ENCODE results near the gene APLP1. TPM values are rescaled to one million over a fixed set of nuclear protein-coding genes. Genes with fewer than 3 reads are reported as not detected.

APLP1 gene
- total RNA-seq, 1 experiment from 2014 or later, result 36.9 TPM

DNA sequence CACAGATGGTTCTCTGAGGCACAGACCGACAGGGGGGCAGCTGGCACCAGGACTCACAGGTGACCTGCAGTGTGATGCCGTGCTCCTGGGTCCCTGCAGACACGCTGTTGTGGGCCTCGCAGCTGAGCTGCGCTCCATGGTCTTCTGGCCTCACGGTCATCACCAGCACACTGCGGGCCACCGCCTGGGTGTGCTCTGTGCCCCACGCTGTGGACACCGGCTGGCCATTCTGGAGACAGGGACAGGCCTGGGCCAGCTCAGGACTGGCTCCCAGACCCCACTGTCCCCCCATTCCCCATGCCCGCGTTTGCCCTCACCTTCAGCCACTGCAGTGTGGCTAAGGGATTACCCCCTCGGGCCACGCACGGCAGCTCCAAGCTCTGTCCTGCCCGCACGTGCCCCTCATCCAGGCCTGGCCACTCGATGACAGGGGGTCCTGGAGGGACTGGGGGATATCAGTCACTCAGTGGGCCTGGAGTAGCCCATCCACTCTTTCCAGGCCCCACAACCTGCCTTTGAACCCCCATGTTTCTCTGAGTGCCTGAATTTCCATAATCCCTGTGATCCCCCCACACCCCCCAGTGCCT lies 19.4 kb upstream of the APLP1 start:
- no peak overlapping the region for H4K5ac ChIP-seq (ENCODE audit: insufficient read length, low read depth, low read length)
- H3K4me1 ChIP-seq (ENCODE audit: insufficient read depth, low read length), result no peaks in the 10 kb centered on the region
- peaks cover 18% of the 10 kb centered on the region; the same call in 1 of the 2 replicates for H3K27me3 ChIP-seq (ENCODE audit: insufficient read depth, low read length)
- H2BK12ac ChIP-seq (ENCODE audit: insufficient read length, low read depth, low read length), result no peak overlapping the region
- H3K9me3 ChIP-seq (ENCODE audit: control insufficient read depth, low read depth, low read length), result no peaks in the 10 kb centered on the region
- H3K4ac ChIP-seq (ENCODE audit: low read depth, low read length), result no peak overlapping the region
- no peak overlapping the region; the same call in 1 of the 2 replicates for H3K14ac ChIP-seq (ENCODE audit: insufficient read depth, low read length)
- H3K27ac Mint-ChIP-seq, result no peak overlapping the region
- no peak overlapping the region for H3T11ph ChIP-seq (ENCODE audit: low read length)
- no peak overlapping the region for H3K23ac ChIP-seq (ENCODE audit: insufficient read length, low read depth, low read length)
- H3K9me3 Mint-ChIP-seq, result peaks cover 2 to 3% of the 10 kb centered on the region in 2 experiments; a peak in 2 of 5 replicates
- no peak overlapping the region for H2AFZ ChIP-seq (ENCODE audit: low read length)
- H3K4me2 ChIP-seq (ENCODE audit: insufficient read depth, insufficient read length, low read length), result no peak overlapping the region
- H3K27ac ChIP-seq (ENCODE audit: insufficient read length, low read depth, low read length), result no peak overlapping the region
- H2BK20ac ChIP-seq (ENCODE audit: low read depth, low read length, poor library complexity, severe bottlenecking), result no peak overlapping the region
- H2BK5ac ChIP-seq (ENCODE audit: insufficient read length, low read length), result no peak overlapping the region
- H4K8ac ChIP-seq (replicated peaks; ENCODE audit: insufficient read length, low read depth, low read length), result no peak overlapping the region
- H3K9ac ChIP-seq (ENCODE audit: extremely low read depth, insufficient read length, low read length), result no peak overlapping the region
- no peaks in the 10 kb centered on the region for H3K79me1 ChIP-seq (ENCODE audit: insufficient read depth, low read depth, low read length, poor library complexity, severe bottlenecking)
- no peak for DNase-seq
- H3K27me3 Mint-ChIP-seq (ENCODE audit: low read depth), result peaks cover 80% of the 10 kb centered on the region
- H3K79me2 ChIP-seq (ENCODE audit: insufficient read depth, low read length), result no peaks in the 10 kb centered on the region
- H4K91ac ChIP-seq (ENCODE audit: insufficient read length, low read depth, low read length), result no peak overlapping the region
- no CpG with 5 or more reads among the region's 18 CpGs for WGBS (ENCODE audit: extremely low coverage, insufficient read length, low lambda C conversion rate)
- H3K4me3 Mint-ChIP-seq, result peak overlapping the region in 1 of 2 experiments; percentile 55; a peak in 1 of 5 replicates
- H3K18ac ChIP-seq (ENCODE audit: insufficient read length, low read depth, low read length), result no peak overlapping the region
- TF ChIP-seq CTCF (conservative IDR thresholded peaks at IDR 0.05), result no peak
- no peaks in the 10 kb centered on the region; a peak in 1 of 7 replicates for H3K36me3 Mint-ChIP-seq (ENCODE audit: insufficient read depth in 1 of 3, low read depth in 3 of 3)
- H3K4me1 Mint-ChIP-seq, result peaks cover 22 to 38% of the 10 kb centered on the region in 2 experiments
- H3K23me2 ChIP-seq (ENCODE audit: insufficient read length, low read depth, low read length, poor library complexity, severe bottlenecking), result peaks cover 18% of the 10 kb centered on the region
- no peaks in the 10 kb centered on the region for H4K20me1 ChIP-seq (ENCODE audit: control insufficient read depth, insufficient read depth, insufficient read length)
- no peak overlapping the region for H2BK120ac ChIP-seq (ENCODE audit: low read depth, low read length, poor library complexity, severe bottlenecking)
- no peak overlapping the region for H2BK15ac ChIP-seq (ENCODE audit: low read depth, low read length)
- no peak overlapping the region for H2AK5ac ChIP-seq (ENCODE audit: insufficient read length, low read length)
- no peak overlapping the region for H3K56ac ChIP-seq (ENCODE audit: insufficient read length, low read depth, low read length)
